Activated gamma-delta T cell (primary cell): ENCODE data around the gene EEFSEC.

Source experiments
- DNase-seq: peaks from one replicate; lab custom pipeline; 2025; lab: John Stamatoyannopoulos, UW

EEFSEC gene

GRCh38 chr3:128447561-128448013 lies 294.3 kb downstream of the EEFSEC start:
- no peak for DNase-seq

- DNase-seq = no peak
Measured at GRCh38 chr3:128448491-128448890, 295.2 kb downstream of the EEFSEC start.

- no peak for DNase-seq
Measured at GRCh38 chr3:128449111-128449638, 295.9 kb downstream of the EEFSEC start.

- no peak for DNase-seq
Measured at GRCh38 chr3:128452120-128452519, 298.8 kb downstream of the EEFSEC start.

- no peak for DNase-seq
Measured at GRCh38 chr3:128452678-128453275, 299.5 kb downstream of the EEFSEC start.

- no peak for DNase-seq
Measured at GRCh38 chr3:128453501-128454309, 300.4 kb downstream of the EEFSEC start.

DNA sequence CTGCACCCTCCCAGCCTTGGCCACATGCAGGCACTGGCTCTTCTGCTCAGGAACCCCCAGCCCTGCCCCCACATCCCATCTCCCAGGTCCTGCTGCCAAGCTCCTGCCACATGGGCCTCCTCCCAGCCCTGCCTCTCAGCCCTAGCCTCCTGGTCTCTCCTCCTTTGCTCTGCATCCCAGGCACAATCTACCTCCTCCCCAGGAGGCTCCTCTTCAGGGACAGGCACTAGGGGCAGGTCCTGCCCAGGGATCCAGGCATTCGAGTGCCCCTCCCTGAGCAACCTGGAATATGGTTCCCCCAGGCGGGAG lies 301.0 kb downstream of the EEFSEC start:
- no peak for DNase-seq

DNA sequence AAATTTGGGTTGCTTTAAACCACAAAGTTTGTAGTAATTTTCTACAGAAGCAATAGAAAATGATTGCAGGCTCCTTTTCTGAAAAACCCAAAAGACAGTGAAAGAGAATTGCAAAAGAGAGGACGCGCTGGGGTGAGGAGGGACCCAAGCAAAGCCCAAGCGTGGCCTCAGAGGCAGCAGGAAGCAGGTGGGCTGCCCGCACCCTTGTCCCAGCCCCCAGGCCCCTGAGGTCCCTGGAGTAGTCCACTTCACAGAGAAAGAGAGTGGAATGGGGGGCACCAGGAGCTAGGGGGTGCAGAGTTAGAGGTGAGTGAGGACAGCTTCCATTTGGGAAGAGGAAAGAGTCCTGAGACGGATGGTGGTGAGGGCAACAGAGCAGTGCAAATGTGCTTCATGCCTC lies 301.8 kb downstream of the EEFSEC start:
- no peak for DNase-seq

- no peak for DNase-seq
Measured at GRCh38 chr3:128455786-128456748, 302.8 kb downstream of the EEFSEC start.

DNA sequence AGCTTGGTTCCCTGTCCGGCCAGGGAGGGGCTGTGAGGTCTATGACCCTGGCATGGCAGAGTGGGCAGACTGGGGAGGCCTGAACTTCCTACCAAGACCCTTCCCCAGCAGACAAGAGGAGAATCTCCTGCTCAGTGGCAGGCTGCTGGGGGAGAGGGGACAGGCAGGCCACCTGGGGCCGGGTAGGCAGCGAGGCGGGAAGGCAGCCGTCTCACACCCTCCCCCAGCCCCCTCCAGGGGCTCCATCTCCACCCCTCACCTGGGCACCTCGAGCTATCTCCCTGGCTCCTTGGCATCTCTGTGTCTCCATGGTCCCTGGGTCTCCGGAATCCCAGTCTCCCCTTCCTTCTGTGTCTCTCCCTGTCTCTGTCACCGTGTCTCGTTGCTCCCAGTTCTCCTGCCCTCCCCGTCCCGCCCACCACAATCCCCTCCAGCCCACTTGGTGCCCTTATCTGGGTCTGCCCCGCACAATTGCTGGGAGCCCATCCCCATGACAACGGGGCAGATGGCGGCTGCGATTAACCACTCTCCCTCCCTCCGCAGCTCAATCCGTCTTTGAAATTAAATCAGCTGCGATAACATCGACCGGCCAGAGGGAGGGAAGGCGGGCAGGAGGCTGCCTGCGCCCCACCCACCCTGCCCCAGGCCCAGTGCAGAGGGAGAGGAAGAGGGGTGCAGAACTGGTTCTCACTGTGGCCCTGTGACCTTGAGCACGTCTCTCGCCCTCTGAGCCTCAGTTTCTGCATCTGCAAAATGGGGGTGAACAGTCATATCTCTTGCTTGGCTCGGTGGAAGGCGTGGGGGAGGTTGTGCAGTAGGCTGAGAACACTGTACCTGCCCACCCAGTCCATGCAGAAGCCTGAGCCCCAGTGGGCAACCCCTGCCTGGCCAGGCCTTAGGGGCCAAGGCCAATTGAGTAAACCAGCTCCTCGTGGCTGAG lies 303.8 kb downstream of the EEFSEC start:
- DNase-seq = no peak

DNA sequence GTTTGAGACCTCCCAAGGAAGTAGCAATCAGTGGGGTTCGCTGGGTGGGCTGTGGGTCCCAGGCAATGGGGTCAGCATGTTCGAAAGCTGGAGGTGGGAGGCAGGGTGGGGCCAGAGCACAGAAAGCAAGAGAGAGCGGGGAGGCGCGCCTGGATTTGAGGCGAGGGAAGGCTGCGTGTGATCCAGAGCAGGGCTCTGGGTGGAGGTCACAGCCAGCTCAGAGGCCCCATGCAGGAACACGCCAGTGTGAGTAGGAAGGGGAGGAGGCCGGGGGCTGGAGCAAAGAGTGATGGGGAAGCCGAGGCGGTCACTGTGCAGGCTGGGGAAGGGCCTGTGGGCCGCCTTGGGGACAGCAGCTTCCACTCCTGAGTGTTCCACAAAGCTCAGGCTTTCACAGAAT lies 304.7 kb downstream of the EEFSEC start:
- no peak for DNase-seq
